ENCODE results near the gene FNDC3B.
A peak's percentile ranks its signal among the peaks of the same experiment; 100 is the strongest.

The FNDC3B gene

DNA sequence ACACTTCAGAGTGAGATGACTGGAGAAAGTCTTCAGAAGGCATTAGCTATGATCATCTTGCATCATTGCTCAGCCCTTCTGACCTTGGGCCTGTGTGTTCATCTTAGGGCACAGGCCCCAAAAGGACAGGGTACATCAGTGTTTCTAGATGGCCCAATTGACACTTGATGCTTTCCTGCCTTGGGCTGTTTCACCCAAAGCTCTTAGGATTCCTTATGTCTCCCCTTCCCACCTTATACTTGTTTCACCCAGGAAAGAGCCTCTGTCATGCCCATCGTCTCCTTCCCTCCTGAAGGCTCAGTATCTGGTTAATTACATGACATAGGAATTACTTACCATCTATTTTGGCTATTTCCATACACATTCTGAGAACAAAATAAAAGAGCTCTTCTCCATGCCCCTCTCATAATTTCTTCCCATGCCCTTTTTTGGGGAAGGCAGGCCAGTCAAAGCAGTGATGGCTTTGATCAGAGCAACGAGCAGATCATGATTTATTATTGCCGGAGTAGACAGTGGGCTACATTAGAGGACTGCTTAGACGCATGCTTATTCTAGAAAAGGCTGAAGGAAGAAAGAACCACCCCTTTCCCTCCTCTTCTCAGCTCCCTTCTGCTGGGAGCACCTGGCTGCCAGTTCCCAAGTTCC is 335.9 kb downstream of the FNDC3B start:
- DNase-seq (ENCODE audit: insufficient read length, low spot score) (no peak), FAIRE-seq (no peak)
- TF ChIP-seq, protein P1, sequence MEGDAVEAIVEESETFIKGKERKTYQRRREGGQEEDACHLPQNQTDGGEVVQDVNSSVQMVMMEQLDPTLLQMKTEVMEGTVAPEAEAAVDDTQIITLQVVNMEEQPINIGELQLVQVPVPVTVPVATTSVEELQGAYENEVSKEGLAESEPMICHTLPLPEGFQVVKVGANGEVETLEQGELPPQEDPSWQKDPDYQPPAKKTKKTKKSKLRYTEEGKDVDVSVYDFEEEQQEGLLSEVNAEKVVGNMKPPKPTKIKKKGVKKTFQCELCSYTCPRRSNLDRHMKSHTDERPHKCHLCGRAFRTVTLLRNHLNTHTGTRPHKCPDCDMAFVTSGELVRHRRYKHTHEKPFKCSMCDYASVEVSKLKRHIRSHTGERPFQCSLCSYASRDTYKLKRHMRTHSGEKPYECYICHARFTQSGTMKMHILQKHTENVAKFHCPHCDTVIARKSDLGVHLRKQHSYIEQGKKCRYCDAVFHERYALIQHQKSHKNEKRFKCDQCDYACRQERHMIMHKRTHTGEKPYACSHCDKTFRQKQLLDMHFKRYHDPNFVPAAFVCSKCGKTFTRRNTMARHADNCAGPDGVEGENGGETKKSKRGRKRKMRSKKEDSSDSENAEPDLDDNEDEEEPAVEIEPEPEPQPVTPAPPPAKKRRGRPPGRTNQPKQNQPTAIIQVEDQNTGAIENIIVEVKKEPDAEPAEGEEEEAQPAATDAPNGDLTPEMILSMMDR (IDR thresholded peaks at IDR 0.05; ENCODE audit: insufficient read depth, missing control alignments) = no peak

DNA sequence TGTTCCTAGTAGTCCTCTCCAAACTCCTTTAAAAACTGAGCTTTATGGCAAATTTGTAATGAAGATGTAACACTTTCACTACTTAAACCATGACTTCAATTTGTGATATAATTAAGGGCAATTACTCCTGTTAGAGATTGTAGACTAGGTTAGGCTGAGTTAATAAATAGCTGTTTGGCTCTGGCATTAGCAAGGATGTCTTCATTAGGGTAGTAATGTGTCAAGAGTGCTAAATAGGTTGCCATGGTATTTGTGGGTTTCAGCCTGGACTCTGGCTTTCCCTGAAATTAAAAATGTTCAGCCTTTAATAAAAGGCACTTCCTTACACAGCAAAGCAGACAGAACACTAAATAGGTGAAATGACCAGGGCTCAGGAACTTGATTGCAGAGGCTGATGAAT is 337.0 kb downstream of the FNDC3B start:
- FAIRE-seq = peak; percentile 38
- TF ChIP-seq, protein P1 (IDR thresholded peaks at IDR 0.05; ENCODE audit: insufficient read depth, missing control alignments) = no peak
- DNase-seq (ENCODE audit: insufficient read length, low spot score) = no peak

DNA sequence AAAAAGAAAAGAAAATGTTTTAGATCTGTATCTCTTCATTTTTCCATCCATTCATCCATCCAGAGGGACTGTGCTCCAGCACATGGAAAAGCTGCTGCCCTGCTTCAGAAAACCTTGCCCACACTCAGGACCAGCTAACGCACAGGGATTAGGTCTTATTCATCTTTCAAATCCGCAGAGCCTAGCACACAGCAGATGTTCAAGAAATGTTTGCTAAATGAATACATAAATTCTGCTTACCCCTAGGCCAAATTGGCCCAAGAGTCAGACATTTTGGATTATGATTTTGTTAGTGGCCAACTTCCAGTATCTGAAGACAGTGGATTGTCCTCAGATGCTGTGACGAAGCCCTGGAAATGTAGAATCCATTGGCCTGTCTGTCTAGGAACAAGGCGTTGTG is 337.5 kb downstream of the FNDC3B start:
- TF ChIP-seq, protein P1 (IDR thresholded peaks at IDR 0.05; ENCODE audit: insufficient read depth, missing control alignments) = no peak
- FAIRE-seq (no peak), DNase-seq (ENCODE audit: insufficient read length, low spot score) (no peak)

DNA sequence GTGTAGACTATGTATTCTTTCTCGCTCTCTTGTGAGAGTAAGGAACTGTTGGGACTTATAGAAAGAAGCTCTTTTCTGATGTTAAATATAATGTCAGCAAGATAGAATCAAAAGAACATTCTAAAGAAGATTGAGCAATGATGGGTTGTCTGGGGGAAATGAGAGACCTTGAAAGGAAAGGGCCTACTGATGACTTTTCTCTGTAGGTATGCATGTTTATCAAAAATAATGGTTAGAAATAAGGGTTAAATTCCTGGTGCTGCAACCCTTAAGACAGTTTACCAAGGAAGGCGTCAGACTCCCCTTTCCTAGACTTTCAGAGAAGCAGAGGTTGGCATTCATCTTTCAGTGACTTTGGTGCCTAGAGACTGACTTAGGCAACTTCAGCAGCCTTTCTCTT is 339.1 kb downstream of the FNDC3B start:
- DNase-seq (ENCODE audit: insufficient read length, low spot score) (no peak), FAIRE-seq (no peak)
- TF ChIP-seq, protein P1 (IDR thresholded peaks at IDR 0.05; ENCODE audit: insufficient read depth, missing control alignments) = no peak

DNA sequence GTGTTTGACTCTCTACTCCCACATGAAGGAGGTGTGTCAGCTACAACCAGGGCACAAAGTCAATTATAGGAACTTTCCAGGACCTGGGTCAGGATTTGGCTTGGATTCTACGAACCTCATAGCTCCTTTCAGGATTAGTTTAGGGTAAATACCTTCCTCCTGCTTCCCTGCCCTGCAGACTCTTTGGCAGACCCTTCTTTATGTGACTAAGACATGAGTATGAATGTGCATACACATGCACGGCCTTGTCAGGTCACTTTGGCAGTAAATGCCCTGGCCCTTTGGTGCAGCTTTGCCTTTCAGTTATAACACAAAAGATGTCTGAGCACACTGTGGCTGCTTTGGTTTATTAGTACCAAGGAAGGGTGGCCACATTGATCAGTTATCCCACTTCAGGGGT is 340.0 kb downstream of the FNDC3B start:
- FAIRE-seq (no peak), DNase-seq (ENCODE audit: insufficient read length, low spot score) (no peak)

DNA sequence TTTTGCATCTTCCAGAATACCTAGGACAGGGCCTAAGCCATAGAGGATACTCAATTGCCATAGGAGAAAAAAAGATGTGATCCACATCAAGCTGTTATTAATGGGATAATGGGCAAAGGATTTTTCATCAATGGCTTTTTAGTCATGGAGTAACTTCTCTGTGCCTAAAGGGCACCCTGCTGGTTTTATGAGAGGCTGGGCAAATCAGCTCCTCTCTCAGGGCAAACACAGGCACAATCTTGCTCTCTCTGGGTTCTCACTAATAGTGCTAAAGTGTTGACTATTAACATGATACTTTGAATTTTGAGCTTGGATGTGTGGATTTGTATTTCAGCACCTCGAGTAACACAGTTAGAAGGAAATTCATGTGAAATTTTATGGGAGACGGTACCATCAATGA is 341.3 kb downstream of the FNDC3B start:
- no peak for DNase-seq (ENCODE audit: insufficient read length, low spot score)
- no peak for FAIRE-seq
- TF ChIP-seq, protein P1 (IDR thresholded peaks at IDR 0.05; ENCODE audit: insufficient read depth, missing control alignments) = no peak

More for the DNA sequence above, 340.0 kb downstream of the FNDC3B start:
- TF ChIP-seq, protein P1 (IDR thresholded peaks at IDR 0.05; ENCODE audit: insufficient read depth, missing control alignments) = no peak

DNA sequence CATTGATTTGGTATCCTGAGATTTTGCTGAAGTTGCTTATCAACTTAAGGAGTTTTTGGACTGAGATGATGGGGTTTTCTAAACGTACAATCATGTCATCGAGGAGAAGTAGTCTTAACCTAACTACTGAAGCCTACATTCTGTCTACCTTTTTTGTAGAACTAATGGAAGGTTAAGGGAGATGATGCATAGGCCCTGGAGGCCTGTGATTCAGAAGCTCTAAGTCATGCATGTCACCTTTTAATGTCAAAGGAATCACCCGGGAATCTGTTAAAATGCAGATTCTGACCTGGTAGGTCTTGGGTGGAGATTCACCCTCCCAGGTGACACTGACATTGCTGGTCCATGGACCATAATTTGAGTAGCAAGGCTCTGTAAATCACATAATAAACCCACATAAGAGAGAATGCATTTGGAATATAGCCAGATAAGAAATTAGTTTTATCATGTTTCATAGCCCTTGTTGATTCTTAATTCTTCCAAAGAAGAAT is 344.0 kb downstream of the FNDC3B start:
- FAIRE-seq = no peak
- DNase-seq (ENCODE audit: insufficient read length, low spot score) = no peak
- TF ChIP-seq, protein P1 (IDR thresholded peaks at IDR 0.05; ENCODE audit: insufficient read depth, missing control alignments) = no peak
